ENCODE results near the gene TGM4.

The TGM4 gene

DNA sequence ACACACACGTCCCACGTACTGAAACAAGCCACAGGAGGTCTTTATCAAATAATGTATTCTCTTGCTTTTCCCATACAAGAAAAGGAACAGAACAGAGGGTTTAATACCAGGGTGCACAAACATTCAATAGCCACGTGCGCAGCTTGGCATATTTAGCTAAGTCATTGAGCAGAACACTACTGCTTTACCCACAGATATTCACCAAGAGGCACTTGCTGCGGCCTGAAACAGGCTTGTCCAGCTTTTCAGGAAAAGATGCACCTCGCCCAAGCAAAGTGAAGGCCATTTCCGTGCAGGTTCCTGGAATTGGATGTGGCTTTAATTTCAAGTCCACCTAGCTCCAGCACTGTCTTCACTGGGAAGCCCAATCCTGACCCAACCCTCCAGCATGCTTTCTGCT, 84.0 kb downstream of the TGM4 start:
- FAIRE-seq = no peak

DNA sequence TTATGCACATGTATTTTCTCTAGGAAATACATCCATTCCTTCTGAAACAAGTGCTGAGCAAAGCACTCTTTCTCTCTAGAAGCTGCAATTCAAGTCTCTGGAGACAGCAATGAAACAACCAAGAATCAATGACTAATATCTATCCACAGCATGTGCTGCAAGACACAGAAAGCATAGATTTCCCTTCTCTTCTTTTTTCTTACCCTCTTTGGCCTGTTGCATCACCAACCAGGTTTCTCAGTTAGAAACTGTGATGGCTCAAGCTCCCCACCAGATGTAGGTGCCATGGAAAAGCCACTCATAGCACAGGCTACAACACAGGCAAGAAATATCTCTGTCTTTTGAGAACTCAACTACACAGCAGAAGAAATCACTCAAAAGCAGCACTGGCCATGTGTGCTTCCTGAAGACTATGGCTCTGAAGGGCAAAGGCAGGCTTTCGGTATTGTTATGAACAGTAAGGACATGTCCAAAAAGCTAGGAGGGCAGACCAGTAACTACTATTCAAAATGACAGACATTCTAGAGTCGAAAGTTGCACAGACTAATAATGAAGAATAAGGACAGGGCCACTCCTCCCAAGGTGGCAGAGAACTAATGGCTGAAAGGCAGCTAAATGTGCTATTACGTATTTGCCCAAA, 86.1 kb downstream of the TGM4 start:
- no peak for FAIRE-seq

DNA sequence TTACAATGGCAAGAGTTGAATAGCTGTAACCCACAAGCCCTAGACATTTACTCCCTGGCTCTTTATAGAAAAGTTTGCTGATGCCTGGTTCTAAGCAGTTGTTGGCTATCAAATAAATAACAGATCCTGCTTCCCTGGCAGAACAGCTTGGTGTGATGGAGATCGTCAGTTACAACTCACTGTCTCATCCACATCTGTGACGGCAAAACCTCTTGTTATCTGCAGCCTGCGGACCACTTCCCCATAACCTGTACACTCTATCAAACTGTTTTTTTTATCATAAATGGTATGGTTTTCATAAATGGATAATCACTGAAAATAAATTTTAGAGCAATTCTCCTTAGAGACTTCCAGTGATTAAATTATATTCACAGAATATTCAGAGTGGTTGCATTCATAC, 87.5 kb downstream of the TGM4 start:
- no peak for FAIRE-seq

DNA sequence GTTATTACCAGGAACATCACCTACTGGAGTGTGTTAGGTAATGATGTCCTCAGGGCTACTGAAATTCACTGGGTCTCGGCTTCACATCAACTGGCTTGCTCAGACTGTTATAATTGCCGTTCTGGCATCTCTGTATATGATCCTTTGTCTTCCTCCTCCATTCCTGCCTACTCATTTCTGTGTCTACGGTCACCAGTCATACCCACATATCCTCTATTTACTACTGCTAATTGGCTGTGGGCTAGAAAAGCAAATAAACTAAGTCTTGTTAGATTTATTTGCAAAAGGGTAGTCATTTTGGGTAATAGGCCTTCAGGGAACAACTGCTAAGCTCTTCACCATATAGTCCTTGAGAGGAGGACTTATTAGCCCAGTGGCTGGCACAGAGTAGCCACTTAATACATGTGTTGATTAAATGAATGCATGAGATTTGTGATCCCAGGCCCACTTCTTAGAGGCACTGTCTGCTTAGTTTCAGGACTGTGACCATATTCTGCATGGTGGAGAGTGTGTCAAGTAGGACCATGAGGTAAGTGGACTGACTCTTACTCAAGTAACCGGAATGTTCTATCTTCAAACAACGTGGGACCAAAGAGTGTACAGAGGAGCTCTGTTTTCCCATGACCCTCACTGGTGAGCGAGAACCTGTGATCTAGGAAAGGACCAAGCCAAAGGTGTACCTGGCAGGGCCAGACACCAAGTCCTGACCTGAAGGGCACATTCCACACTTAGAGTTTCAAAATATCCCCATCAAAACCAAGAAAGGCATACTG, 88.4 kb downstream of the TGM4 start:
- no peak for FAIRE-seq

DNA sequence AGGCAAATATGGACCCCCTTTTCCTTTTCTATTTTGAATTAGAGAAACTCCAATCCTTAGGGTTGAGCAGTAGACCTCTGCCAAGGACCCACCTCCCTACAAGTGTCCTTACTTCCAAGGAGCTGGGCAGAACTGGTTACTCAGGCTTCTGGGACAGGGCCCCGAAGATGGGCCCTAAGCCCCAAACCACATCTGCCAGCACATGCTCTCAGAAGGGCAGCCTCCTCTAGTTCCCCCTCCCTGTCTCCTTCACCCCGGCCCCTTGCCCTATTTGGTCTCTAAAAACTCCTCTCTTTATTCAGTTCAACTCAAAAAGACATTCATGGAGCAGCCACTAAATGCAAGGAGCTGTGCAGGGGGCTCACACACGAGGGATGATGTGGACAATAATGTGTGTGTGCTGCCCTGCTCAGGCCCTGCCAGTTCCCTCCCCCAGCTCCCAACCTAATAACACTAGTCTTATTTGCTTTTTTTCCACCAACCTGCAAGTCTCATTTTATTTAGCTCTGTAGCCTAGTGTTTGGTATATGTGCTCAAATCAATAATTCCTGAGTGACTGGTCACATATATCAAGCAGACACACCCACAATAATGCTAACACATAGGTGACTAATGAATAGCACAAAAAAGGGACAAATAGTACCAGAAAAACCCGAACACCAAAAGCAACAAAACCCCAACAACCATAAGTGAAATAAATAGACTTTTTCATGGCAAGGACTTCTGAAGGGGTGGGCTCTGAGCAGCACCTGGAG, 89.3 kb downstream of the TGM4 start:
- FAIRE-seq = no peak

All from A204.1 (cell line).